Measurements from ENCODE around the gene MST1R.

MST1R gene

DNA sequence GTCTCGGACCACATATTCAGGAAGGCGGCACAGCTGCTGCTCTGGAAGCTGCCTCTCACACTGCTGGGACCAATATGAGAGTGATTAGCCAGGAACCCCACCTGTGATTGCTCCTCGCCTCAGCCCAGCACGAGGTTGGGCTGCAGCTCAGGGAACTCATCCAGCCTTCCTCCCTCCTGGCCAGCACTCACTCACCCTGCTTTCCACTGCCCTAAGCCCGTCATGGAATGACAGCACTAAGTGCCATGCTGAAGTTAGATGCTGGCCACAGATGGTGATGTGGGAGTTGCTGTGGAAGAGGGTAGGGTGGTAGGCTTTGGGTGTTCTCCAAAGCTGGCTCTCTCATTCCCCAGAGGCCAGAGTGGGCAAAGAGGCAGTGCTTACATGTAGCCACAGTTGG, 7.3 kb downstream of the MST1R start:
- H3K27ac ChIP-seq (ENCODE audit: low read depth, low read length), result no peak overlapping the region
- H3K9ac ChIP-seq (ENCODE audit: low read depth, low read length), result no peak overlapping the region
- H3K27me3 ChIP-seq (ENCODE audit: insufficient read depth, low read length), result no peaks in the 10 kb centered on the region
- H3K9me3 ChIP-seq (ENCODE audit: insufficient read depth, low read depth, low read length), result no peaks in the 10 kb centered on the region
- H3K36me3 ChIP-seq (ENCODE audit: insufficient read depth, low read length), result no peaks in the 10 kb centered on the region
- no peaks in the 10 kb centered on the region for H3K4me1 ChIP-seq (ENCODE audit: insufficient read depth, low read length)
- H3K4me3 ChIP-seq (ENCODE audit: low read length), result no peak overlapping the region
- 82% methylated on average over 5 of the region's 5 CpGs for WGBS

DNA sequence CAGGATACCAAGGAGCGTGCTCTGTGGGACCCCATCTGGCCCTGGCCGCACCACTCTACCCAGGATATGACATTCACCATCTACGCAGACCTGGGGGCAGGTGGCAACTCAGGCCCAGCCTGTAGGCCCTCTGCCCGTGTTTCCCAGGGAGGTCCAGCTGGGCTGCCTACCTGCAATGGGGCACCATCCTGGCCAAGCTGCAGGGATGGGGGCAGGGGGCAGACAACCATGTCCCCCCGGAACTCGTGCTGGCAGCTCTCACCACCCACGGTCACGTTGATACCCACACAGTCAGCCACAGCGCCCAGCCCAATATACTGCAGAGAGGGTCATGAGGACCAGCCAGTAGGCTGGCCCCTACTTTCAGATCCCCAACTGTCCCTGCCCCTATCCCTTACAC, 7.9 kb downstream of the MST1R start:
- no peaks in the 10 kb centered on the region for H3K36me3 ChIP-seq (ENCODE audit: insufficient read depth, low read length)
- WGBS, result 92% methylated on average over 9 of the region's 9 CpGs
- no peaks in the 10 kb centered on the region for H3K4me1 ChIP-seq (ENCODE audit: insufficient read depth, low read length)
- H3K27ac ChIP-seq (ENCODE audit: low read depth, low read length), result no peak overlapping the region
- H3K4me3 ChIP-seq (ENCODE audit: low read length), result no peak overlapping the region
- no peaks in the 10 kb centered on the region for H3K9me3 ChIP-seq (ENCODE audit: insufficient read depth, low read depth, low read length)
- no peaks in the 10 kb centered on the region for H3K27me3 ChIP-seq (ENCODE audit: insufficient read depth, low read length)
- no peak overlapping the region for H3K9ac ChIP-seq (ENCODE audit: low read depth, low read length)

DNA sequence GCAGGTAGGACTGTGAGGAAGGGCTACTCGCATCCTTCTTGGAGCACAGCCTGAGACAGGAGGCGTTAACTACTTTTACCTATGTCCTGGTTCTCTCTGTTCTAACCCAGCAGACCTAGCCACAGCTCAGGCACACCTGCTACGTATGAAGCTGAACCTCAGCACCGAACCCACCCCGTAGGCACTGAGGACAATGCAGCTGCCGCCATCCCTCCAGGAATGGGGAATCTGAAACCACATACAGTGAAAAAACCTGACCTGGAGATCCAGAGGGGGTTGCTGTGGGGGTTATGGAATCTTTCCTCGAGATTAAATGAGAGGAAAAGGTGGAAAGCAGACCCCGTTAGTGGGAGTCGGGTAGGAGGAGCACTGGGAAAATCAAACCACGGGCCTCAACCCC, 14.4 kb downstream of the MST1R start:
- no peaks in the 10 kb centered on the region for H3K9me3 ChIP-seq (ENCODE audit: insufficient read depth, low read depth, low read length)
- H3K36me3 ChIP-seq (ENCODE audit: insufficient read depth, low read length), result no peaks in the 10 kb centered on the region
- H3K9ac ChIP-seq (ENCODE audit: low read depth, low read length), result no peak overlapping the region
- no peak overlapping the region for H3K4me3 ChIP-seq (ENCODE audit: low read length)
- WGBS, result 88% methylated on average over 10 of the region's 10 CpGs
- H3K4me1 ChIP-seq (ENCODE audit: insufficient read depth, low read length), result no peaks in the 10 kb centered on the region
- H3K27me3 ChIP-seq (ENCODE audit: insufficient read depth, low read length), result no peaks in the 10 kb centered on the region
- no peak overlapping the region for H3K27ac ChIP-seq (ENCODE audit: low read depth, low read length)

DNA sequence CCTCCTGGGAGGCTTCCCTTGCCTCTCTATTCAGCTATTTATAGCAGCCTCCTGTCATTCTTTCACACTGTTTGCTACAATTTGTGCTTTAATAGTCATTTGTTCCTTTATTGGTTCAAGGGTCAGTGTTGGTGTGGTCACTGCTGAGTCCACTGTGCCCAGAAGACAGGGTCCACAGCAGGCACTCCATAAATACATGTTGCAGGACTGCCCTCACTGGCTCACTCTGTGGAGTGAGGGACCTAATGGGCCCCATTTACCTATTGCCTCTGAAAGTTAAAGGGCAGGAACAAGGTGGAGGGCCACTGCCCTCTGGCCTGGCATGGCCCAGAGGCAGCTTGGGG, 16.8 kb downstream of the MST1R start:
- Histone ChIP-seq H3K27ac (ENCODE audit: low read depth, low read length) (no peak overlapping the region), H3K9ac (ENCODE audit: low read depth, low read length) (no peak overlapping the region), H3K4me1 (ENCODE audit: insufficient read depth, low read length) (peaks cover 2% of the 10 kb centered on the region)

DNA sequence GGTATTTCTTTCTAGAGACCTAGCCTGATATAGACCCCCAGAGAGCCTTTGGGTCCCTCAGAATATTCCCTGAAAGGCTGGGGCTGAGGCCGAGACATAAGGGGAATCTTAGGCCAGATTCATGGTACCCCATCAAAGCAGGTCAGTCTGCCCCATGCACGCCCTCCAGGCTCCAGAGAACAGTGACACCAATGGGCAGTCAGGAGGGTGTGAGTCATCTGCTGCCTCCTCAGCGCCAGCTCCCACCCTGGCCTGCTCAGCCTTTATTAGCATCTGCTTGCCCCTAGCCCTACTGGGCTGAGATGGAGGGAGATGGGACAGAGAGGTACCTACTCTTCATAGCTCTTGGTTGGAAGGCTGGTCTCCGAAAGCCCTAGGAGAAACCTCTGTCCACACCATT, 19.7 kb downstream of the MST1R start:
- 84% methylated on average over 4 of the region's 4 CpGs for WGBS

More for the DNA sequence above, 16.8 kb downstream of the MST1R start:
- Histone ChIP-seq H3K27me3 (ENCODE audit: insufficient read depth, low read length) (no peaks in the 10 kb centered on the region), H3K9me3 (ENCODE audit: insufficient read depth, low read depth, low read length) (no peaks in the 10 kb centered on the region), H3K36me3 (ENCODE audit: insufficient read depth, low read length) (no peaks in the 10 kb centered on the region), H3K4me3 (ENCODE audit: low read length) (no peak overlapping the region)

DNA sequence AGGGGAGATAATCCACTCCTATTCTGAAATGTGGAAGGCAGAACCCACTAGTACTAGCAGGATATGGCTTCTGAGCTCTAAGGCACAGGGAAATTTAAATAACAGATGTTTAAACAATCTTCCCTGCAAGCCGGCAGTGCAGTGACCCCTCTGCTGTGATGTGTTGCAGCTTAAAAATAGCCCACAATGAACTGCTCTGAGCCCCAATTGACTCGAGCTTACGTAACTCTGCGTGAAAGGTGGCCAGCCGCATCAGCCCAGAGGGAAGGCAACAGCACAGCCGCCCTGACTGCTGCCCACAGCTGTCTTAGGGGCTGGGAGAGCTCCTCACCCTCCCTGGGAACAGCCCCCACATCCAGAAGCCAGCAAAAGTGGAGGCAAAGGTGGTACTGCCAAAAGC, 21.5 kb downstream of the MST1R start:
- no peaks in the 10 kb centered on the region for H3K27me3 ChIP-seq (ENCODE audit: insufficient read depth, low read length)
- H3K9ac ChIP-seq (ENCODE audit: low read depth, low read length), result no peak overlapping the region
- no peak overlapping the region for H3K27ac ChIP-seq (ENCODE audit: low read depth, low read length)
- H3K4me1 ChIP-seq (ENCODE audit: insufficient read depth, low read length), result peaks cover 18% of the 10 kb centered on the region
- no peaks in the 10 kb centered on the region for H3K36me3 ChIP-seq (ENCODE audit: insufficient read depth, low read length)
- H3K4me3 ChIP-seq (ENCODE audit: low read length), result no peak overlapping the region
- no peaks in the 10 kb centered on the region for H3K9me3 ChIP-seq (ENCODE audit: insufficient read depth, low read depth, low read length)
- WGBS, result 71% methylated on average over 6 of the region's 6 CpGs

More for the DNA sequence above, 19.7 kb downstream of the MST1R start:
- Histone ChIP-seq H3K36me3 (ENCODE audit: insufficient read depth, low read length) (no peaks in the 10 kb centered on the region), H3K27me3 (ENCODE audit: insufficient read depth, low read length) (no peaks in the 10 kb centered on the region), H3K9me3 (ENCODE audit: insufficient read depth, low read depth, low read length) (no peaks in the 10 kb centered on the region), H3K4me3 (ENCODE audit: low read length) (no peak overlapping the region), H3K27ac (ENCODE audit: low read depth, low read length) (no peak overlapping the region), H3K9ac (ENCODE audit: low read depth, low read length) (no peak overlapping the region), H3K4me1 (ENCODE audit: insufficient read depth, low read length) (peaks cover 18% of the 10 kb centered on the region)

DNA sequence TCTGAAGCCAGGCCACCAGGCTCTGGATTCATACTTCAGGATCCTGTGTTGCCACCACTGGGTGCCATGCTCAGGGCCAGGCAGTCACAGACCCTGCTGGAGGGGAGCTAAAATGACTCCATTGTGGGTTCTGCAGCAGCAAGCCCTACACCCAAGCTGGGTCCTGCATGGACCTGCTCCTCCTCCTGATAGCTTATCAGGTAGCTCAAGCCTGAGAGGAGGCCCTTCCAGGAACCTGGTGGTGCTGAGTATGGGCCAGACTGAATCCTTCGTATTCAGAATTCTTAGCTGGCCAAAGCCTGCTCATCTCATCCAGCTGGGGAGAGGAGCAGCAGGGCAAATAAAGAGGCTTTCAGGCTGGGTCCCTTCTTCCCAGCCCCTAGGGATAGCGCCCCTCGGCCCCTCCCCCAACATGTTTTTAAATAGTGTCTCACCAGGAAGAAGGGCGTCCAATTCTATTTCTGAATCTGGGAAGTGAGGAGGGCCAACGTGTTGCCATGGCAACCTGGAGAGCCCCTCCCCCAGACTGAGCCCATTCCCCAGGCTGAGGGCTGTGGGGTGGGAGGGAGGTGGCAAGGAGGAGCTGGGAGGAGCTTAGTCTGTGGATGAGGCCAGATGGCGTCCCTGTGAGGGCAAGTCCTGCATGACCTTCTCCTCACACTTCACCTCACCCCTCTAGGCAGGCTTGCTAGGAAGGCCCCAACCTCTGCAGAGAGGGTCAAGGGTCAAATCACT, 22.9 kb downstream of the MST1R start:
- Histone ChIP-seq H3K36me3 (ENCODE audit: insufficient read depth, low read length) (no peaks in the 10 kb centered on the region), H3K27me3 (ENCODE audit: insufficient read depth, low read length) (no peaks in the 10 kb centered on the region), H3K27ac (ENCODE audit: low read depth, low read length) (no peak overlapping the region), H3K9me3 (ENCODE audit: insufficient read depth, low read depth, low read length) (no peaks in the 10 kb centered on the region), H3K4me3 (ENCODE audit: low read length) (no peak overlapping the region), H3K4me1 (ENCODE audit: insufficient read depth, low read length) (peaks cover 18% of the 10 kb centered on the region), H3K9ac (ENCODE audit: low read depth, low read length) (no peak overlapping the region)
- 31% methylated on average over 6 of the region's 6 CpGs for WGBS

DNA sequence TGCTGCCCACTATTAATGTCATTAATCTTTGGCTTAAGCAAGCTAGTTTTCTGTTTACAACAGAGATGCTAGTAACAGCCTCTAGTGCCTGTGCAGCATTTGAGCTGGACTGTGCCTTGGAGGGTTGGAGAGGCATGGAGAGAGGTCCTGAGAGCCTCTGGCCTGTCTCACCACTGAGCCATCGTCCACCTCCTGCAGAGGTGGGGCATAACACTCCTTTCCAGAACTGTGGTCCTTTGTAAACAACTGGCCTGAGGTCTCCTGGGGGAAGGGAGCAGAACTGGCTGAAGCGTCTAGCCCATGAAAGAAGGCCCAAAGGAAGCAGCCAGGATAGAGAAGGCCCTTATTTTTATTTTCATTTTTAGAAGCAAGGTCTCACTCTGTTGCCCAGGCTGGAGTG, 24.0 kb downstream of the MST1R start:
- H3K27ac ChIP-seq (ENCODE audit: low read depth, low read length), result no peak overlapping the region
- WGBS, result 87% methylated on average over 2 of the region's 2 CpGs
- peaks cover 18% of the 10 kb centered on the region for H3K4me1 ChIP-seq (ENCODE audit: insufficient read depth, low read length)

DNA sequence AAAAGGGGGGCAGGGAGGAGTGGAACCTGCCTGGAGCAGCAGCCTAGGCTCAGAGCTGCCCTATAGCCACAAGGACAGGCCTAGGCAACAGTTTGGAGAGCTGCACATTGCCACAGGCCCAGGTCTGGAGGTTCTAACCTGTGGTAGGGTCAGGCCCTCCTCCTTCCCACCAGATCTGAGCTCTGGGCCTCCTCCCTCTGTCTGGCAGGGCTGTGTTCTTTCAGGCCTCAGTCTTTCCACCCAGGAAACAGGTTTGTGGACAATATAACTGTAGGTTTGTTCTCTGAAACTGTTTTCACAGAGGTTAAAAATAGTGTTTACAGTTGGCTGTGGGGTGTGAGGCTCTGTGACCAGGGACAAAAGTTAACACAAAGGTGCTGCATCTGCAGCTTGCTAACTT, 25.0 kb downstream of the MST1R start:
- no peak overlapping the region for H3K27ac ChIP-seq (ENCODE audit: low read depth, low read length)

More for the DNA sequence above, 24.0 kb downstream of the MST1R start:
- Histone ChIP-seq H3K4me3 (ENCODE audit: low read length) (no peak overlapping the region), H3K36me3 (ENCODE audit: insufficient read depth, low read length) (no peaks in the 10 kb centered on the region), H3K9ac (ENCODE audit: low read depth, low read length) (no peak overlapping the region), H3K9me3 (ENCODE audit: insufficient read depth, low read depth, low read length) (no peaks in the 10 kb centered on the region), H3K27me3 (ENCODE audit: insufficient read depth, low read length) (no peaks in the 10 kb centered on the region)

DNA sequence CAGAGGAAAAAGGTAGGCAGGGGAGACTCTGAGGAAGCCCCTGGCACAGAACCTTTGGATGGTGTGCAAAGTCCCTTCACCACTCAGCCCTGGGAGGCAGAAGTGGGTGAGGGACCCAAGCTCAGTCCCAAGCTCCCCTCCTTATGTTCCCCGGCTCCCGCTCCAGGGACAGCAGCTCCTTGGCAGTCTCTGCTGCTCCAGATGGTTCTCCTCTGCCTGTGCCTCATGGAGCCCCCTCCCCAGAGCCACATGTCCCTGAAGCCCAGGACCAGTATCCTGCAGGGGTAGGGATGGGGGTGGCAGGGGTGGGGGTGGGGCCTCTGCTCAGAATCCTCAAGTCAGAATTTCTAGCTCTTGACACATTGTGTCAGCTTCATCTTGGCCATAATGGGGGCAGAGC, 26.0 kb downstream of the MST1R start:
- H3K9ac ChIP-seq (ENCODE audit: low read depth, low read length), result no peak overlapping the region
- peaks cover 18% of the 10 kb centered on the region for H3K4me1 ChIP-seq (ENCODE audit: insufficient read depth, low read length)

More for the DNA sequence above, 25.0 kb downstream of the MST1R start:
- no peaks in the 10 kb centered on the region for H3K27me3 ChIP-seq (ENCODE audit: insufficient read depth, low read length)
- H3K4me1 ChIP-seq (ENCODE audit: insufficient read depth, low read length), result peaks cover 18% of the 10 kb centered on the region
- no peaks in the 10 kb centered on the region for H3K36me3 ChIP-seq (ENCODE audit: insufficient read depth, low read length)
- H3K4me3 ChIP-seq (ENCODE audit: low read length), result no peak overlapping the region
- H3K9me3 ChIP-seq (ENCODE audit: insufficient read depth, low read depth, low read length), result no peaks in the 10 kb centered on the region
- no peak overlapping the region for H3K9ac ChIP-seq (ENCODE audit: low read depth, low read length)

DNA sequence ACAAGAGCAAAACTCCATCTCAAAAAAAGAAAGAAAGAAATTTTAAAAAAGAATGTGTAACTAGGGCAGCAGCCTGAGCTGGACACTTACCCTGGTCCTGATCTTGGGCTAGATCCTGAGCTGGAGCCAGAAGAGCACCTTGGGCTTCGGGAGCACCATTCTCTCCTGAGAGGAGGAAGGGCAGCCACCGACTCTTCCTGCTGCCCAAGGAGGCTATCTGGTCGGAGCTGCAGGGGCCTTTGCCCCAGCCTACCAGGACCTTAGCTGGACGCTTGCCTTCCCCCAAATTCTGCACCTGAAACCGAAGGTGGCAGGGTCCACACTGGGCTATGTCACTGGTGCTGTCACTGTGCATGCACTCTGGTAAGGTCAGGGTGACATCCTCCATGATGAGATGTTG, 27.1 kb downstream of the MST1R start:
- WGBS, result 90% methylated on average over 5 of the region's 5 CpGs
- H3K4me3 ChIP-seq (ENCODE audit: low read length), result no peak overlapping the region
- 0 out of 2 replicates have a peak, but pooled peaks cover under 1% of the 10 kb centered on the region for H3K27me3 ChIP-seq (ENCODE audit: insufficient read depth, low read length)

More for the DNA sequence above, 26.0 kb downstream of the MST1R start:
- 95% methylated on average over 2 of the region's 2 CpGs for WGBS
- H3K36me3 ChIP-seq (ENCODE audit: insufficient read depth, low read length), result no peaks in the 10 kb centered on the region
- no peak overlapping the region for H3K4me3 ChIP-seq (ENCODE audit: low read length)
- no peaks in the 10 kb centered on the region for H3K27me3 ChIP-seq (ENCODE audit: insufficient read depth, low read length)
- H3K9me3 ChIP-seq (ENCODE audit: insufficient read depth, low read depth, low read length), result no peaks in the 10 kb centered on the region
- no peak overlapping the region for H3K27ac ChIP-seq (ENCODE audit: low read depth, low read length)

DNA sequence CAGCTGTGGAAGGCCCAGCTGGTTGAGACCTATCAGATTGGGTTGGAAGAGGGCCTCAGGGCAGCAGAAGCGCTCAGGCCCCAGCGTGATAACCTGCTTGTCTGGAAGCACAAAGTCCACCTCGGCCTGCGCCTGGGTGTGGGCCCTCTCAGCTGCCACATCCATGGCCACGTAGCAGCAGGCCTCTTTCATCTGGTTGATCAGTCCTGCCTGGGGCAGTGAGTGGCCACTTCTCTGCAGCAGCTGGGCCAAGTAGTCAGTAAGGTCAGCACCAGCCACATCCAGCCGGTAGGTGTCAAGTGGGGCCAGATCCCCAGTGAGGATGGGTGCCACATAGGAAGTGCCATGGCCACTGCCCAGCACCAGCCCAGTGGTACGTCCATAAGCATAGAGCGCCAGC, 30.1 kb downstream of the MST1R start:
- peaks cover 18% of the 10 kb centered on the region for H3K27me3 ChIP-seq (ENCODE audit: insufficient read depth, low read length)
- H3K36me3 ChIP-seq (ENCODE audit: insufficient read depth, low read length), result no peaks in the 10 kb centered on the region
- peaks cover under 1% of the 10 kb centered on the region; the same call in 1 of the 2 replicates for H3K4me1 ChIP-seq (ENCODE audit: insufficient read depth, low read length)
- no peak overlapping the region for H3K9ac ChIP-seq (ENCODE audit: low read depth, low read length)
- no peak overlapping the region for H3K27ac ChIP-seq (ENCODE audit: low read depth, low read length)
- H3K4me3 ChIP-seq (ENCODE audit: low read length), result no peak overlapping the region
- WGBS, result 92% methylated on average over 8 of the region's 8 CpGs
- H3K9me3 ChIP-seq (ENCODE audit: insufficient read depth, low read depth, low read length), result no peaks in the 10 kb centered on the region

More for the DNA sequence above, 27.1 kb downstream of the MST1R start:
- Histone ChIP-seq H3K4me1 (ENCODE audit: insufficient read depth, low read length) (peaks cover 12% of the 10 kb centered on the region), H3K36me3 (ENCODE audit: insufficient read depth, low read length) (no peaks in the 10 kb centered on the region), H3K9ac (ENCODE audit: low read depth, low read length) (no peak overlapping the region), H3K9me3 (ENCODE audit: insufficient read depth, low read depth, low read length) (no peaks in the 10 kb centered on the region), H3K27ac (ENCODE audit: low read depth, low read length) (no peak overlapping the region)
